Activated CD4-positive, alpha-beta T cell treated with anti-CD3 and anti-CD28 coated beads, Interleukin-2, amount 10 ng/mL, durations not matched to agents 24 days and 14 days (primary cell): ENCODE results near the gene GRIK4. TPM values are rescaled to one million over a fixed set of nuclear protein-coding genes. Genes with fewer than 3 reads are reported as not detected.

Experiments
- DNase-seq: peaks from one replicate; pipeline ENCODE4 v3.0.0; 2022
- H3K27ac Mint-ChIP-seq: one replicate; pipeline ENCODE4 v1.8.0; 2022; ENCODE audit warnings: mild to moderate bottlenecking, mixed read lengths
- H3K27me3 Mint-ChIP-seq: one replicate; pipeline ENCODE4 v1.8.0; 2022; ENCODE audit warnings: mixed read lengths
- H3K36me3 Mint-ChIP-seq: one replicate; pipeline ENCODE4 v1.8.0; 2022; ENCODE audit warnings: low read depth, mild to moderate bottlenecking, mixed read lengths
- H3K4me1 Mint-ChIP-seq: one replicate; pipeline ENCODE4 v1.8.0; 2021; ENCODE audit warnings: mixed read lengths
- H3K4me3 Mint-ChIP-seq: one replicate; pipeline ENCODE4 v1.8.0; 2022; ENCODE audit warnings: mild to moderate bottlenecking, moderate library complexity, mixed read lengths
- H3K9me3 Mint-ChIP-seq: one replicate; pipeline ENCODE4 v1.8.0; 2021; ENCODE audit warnings: mixed read lengths
- intact Hi-C: fragments of 100-400 bp; cut with micrococcal nuclease; formaldehyde crosslinking; loops from one replicate; pipeline ENCODE4 v1.15.1; 2023
- total RNA-seq: library from RNA; stranded (reverse); gene quantifications from 2 replicates; pipeline ENCODE4 v1.2.3, GENCODE V29; 2022

GRIK4 gene
- total RNA-seq, 1 donor from 2014 or later: 0.09 TPM

GRCh38 chr11:120718171-120718570, 206.6 kb downstream of the GRIK4 start:
- Mint-ChIP-seq H3K9me3 (no peaks in the 10 kb centered on the region), H3K27ac (no peak overlapping the region), H3K27me3 (peaks cover 24% of the 10 kb centered on the region), H3K4me1 (peaks cover 3% of the 10 kb centered on the region), H3K4me3 (no peak overlapping the region), H3K36me3 (no peaks in the 10 kb centered on the region)
- intact Hi-C loops: no loop called here
- DNase-seq: no peak

- Mint-ChIP-seq H3K9me3 (no peaks in the 10 kb centered on the region), H3K27me3 (peaks cover 22% of the 10 kb centered on the region), H3K36me3 (no peaks in the 10 kb centered on the region), H3K4me3 (no peak overlapping the region), H3K27ac (no peak overlapping the region), H3K4me1 (peaks cover 3% of the 10 kb centered on the region)
- DNase-seq: no peak
- intact Hi-C loops: no loop called here
Measured at GRCh38 chr11:120719348-120719747, 207.8 kb downstream of the GRIK4 start.

GRCh38 chr11:120720760-120721159, 209.2 kb downstream of the GRIK4 start:
- H3K4me1 Mint-ChIP-seq: no peaks in the 10 kb centered on the region
- intact Hi-C loops: no loop called here
- no peaks in the 10 kb centered on the region for H3K36me3 Mint-ChIP-seq
- DNase-seq: no peak
- no peaks in the 10 kb centered on the region for H3K9me3 Mint-ChIP-seq
- peaks cover 15% of the 10 kb centered on the region for H3K27me3 Mint-ChIP-seq
- H3K4me3 Mint-ChIP-seq: no peak overlapping the region
- H3K27ac Mint-ChIP-seq: no peak overlapping the region

DNA sequence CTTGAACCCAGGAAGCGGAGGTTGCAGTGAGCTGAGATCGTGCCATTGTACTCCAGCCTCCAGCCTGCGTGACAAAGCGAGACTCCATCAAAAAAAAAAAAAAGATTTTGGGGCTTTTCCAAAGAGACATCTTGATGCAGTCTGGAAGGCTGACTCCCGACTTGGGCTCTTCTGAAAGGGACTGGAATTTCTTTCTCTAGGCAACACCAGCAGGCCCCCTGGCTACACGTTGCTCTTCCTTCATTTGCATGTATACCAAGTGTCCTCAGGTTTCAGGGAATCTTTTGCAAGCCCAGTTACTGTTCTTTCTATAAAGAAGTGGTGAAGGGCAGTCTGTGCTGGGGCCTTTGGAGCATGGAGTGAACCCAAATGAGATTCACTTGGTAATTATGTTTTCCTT, 211.0 kb downstream of the GRIK4 start:
- Mint-ChIP-seq H3K36me3 (no peaks in the 10 kb centered on the region), H3K9me3 (no peaks in the 10 kb centered on the region), H3K27ac (no peak overlapping the region), H3K27me3 (peaks cover 13% of the 10 kb centered on the region), H3K4me1 (no peaks in the 10 kb centered on the region), H3K4me3 (no peak overlapping the region)
- intact Hi-C loops: no loop called here
- DNase-seq: no peak

GRCh38 chr11:120723751-120724150, 212.2 kb downstream of the GRIK4 start:
- H3K4me3 Mint-ChIP-seq: no peak overlapping the region
- no peaks in the 10 kb centered on the region for H3K36me3 Mint-ChIP-seq
- DNase-seq: no peak
- no peak overlapping the region for H3K27ac Mint-ChIP-seq
- intact Hi-C loops: no loop called here
- peaks cover 13% of the 10 kb centered on the region for H3K27me3 Mint-ChIP-seq
- H3K9me3 Mint-ChIP-seq: peaks cover 1% of the 10 kb centered on the region
- H3K4me1 Mint-ChIP-seq: no peaks in the 10 kb centered on the region

DNA sequence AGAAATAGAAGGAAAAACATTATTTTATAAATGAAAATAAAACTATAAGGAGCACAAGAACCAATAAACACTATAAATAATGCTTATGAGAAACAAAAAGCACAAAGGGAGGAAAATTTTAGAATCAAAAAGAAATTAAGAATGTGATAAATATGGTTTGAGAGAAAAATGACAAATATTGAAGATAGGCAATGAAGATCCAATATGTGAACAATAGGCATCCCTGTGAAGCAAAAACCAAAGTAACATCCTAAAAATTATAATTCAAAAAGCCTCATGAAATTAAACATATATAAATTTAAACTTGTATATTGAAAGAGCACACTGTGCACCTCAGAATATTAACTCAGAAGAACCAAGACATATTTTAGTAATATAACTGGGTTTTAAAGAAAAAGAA, 216.2 kb downstream of the GRIK4 start:
- Mint-ChIP-seq H3K27me3 (peaks cover 3% of the 10 kb centered on the region), H3K9me3 (peaks cover 9% of the 10 kb centered on the region), H3K27ac (no peak overlapping the region), H3K36me3 (no peaks in the 10 kb centered on the region), H3K4me1 (no peaks in the 10 kb centered on the region), H3K4me3 (no peak overlapping the region)
- intact Hi-C loops: no loop called here
- no peak for DNase-seq

- no peaks in the 10 kb centered on the region for H3K4me1 Mint-ChIP-seq
- no peaks in the 10 kb centered on the region for H3K36me3 Mint-ChIP-seq
- intact Hi-C loops: no loop called here
- DNase-seq: no peak
- no peak overlapping the region for H3K27ac Mint-ChIP-seq
- peaks cover 6% of the 10 kb centered on the region for H3K27me3 Mint-ChIP-seq
- H3K4me3 Mint-ChIP-seq: no peak overlapping the region
- H3K9me3 Mint-ChIP-seq: no peaks in the 10 kb centered on the region
Measured at GRCh38 chr11:120735035-120735434, 223.5 kb downstream of the GRIK4 start.

- Mint-ChIP-seq H3K9me3 (no peaks in the 10 kb centered on the region), H3K4me1 (no peaks in the 10 kb centered on the region), H3K27ac (no peak overlapping the region), H3K27me3 (no peaks in the 10 kb centered on the region), H3K4me3 (no peak overlapping the region), H3K36me3 (no peaks in the 10 kb centered on the region)
- no peak for DNase-seq
- intact Hi-C loops: no loop called here
Measured at GRCh38 chr11:120738516-120739046, 227.0 kb downstream of the GRIK4 start.

DNA sequence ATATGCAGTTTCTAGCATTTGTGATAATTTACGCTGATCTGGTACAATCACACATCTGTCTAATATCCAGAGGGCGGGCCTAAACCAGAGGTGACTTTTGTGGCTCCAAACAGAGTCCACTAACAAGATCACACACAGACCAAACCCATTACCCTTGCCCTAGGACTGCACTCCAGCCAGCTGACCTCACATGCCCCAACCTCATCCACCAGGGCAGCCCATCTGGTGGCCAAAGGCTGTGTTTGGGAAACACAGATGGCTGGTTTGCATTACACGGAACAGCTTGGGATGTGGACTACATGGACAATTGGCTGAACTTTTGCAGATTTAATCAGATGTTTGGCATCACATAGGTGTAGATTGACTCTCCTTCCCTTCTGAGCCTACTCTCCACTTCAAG, 228.2 kb downstream of the GRIK4 start:
- Mint-ChIP-seq H3K4me3 (no peak overlapping the region), H3K27me3 (peaks cover 2% of the 10 kb centered on the region), H3K9me3 (no peaks in the 10 kb centered on the region), H3K4me1 (no peaks in the 10 kb centered on the region), H3K36me3 (no peaks in the 10 kb centered on the region), H3K27ac (no peak overlapping the region)
- no peak for DNase-seq
- intact Hi-C loops: no loop called here

- intact Hi-C loops: no loop called here
- no peak overlapping the region for H3K27ac Mint-ChIP-seq
- no peak overlapping the region for H3K4me3 Mint-ChIP-seq
- no peaks in the 10 kb centered on the region for H3K36me3 Mint-ChIP-seq
- no peaks in the 10 kb centered on the region for H3K9me3 Mint-ChIP-seq
- H3K27me3 Mint-ChIP-seq: peaks cover 2% of the 10 kb centered on the region
- no peak for DNase-seq
- no peaks in the 10 kb centered on the region for H3K4me1 Mint-ChIP-seq
Measured at GRCh38 chr11:120740380-120740779, 228.8 kb downstream of the GRIK4 start.

GRCh38 chr11:120744016-120744994, 232.8 kb downstream of the GRIK4 start:
- Mint-ChIP-seq H3K27ac (no peak overlapping the region), H3K4me3 (no peak overlapping the region), H3K27me3 (peaks cover 6% of the 10 kb centered on the region), H3K4me1 (no peaks in the 10 kb centered on the region), H3K36me3 (no peaks in the 10 kb centered on the region), H3K9me3 (no peaks in the 10 kb centered on the region)
- DNase-seq: no peak
- intact Hi-C loops: no loop called here

GRCh38 chr11:120746376-120746775, 234.8 kb downstream of the GRIK4 start:
- no peak overlapping the region for H3K27ac Mint-ChIP-seq
- H3K4me1 Mint-ChIP-seq: no peaks in the 10 kb centered on the region
- H3K36me3 Mint-ChIP-seq: no peaks in the 10 kb centered on the region
- H3K9me3 Mint-ChIP-seq: no peaks in the 10 kb centered on the region
- peaks cover 6% of the 10 kb centered on the region for H3K27me3 Mint-ChIP-seq
- intact Hi-C loops: no loop called here
- DNase-seq: no peak
- no peak overlapping the region for H3K4me3 Mint-ChIP-seq

GRCh38 chr11:120746836-120747609, 235.5 kb downstream of the GRIK4 start:
- no peak overlapping the region for H3K4me3 Mint-ChIP-seq
- intact Hi-C loops: no loop called here
- H3K36me3 Mint-ChIP-seq: no peaks in the 10 kb centered on the region
- no peak for DNase-seq
- H3K27ac Mint-ChIP-seq: no peak overlapping the region
- peaks cover 6% of the 10 kb centered on the region for H3K27me3 Mint-ChIP-seq
- H3K4me1 Mint-ChIP-seq: no peaks in the 10 kb centered on the region
- H3K9me3 Mint-ChIP-seq: no peaks in the 10 kb centered on the region
